A549 (cell line): Measurements from ENCODE around the gene AHCYL2. TPM values are rescaled to one million over a fixed set of nuclear protein-coding genes. Genes with fewer than 3 reads are reported as not detected.

ENCODE experiments used
- ATAC-seq, 2 experiments: fragments of 200-7000 bp in 1 of 2; fragments of >200 bp in 1 of 2; cut with Nextera tagmentation in 1 of 2; cut with Tn5 transposase in 1 of 2; 3 replicates each; pipeline versions ENCODE4 v1.8.0 to v1.9.1; 2018 to 2020; ENCODE audit warnings: mild to moderate bottlenecking in 1 of 2, moderate library complexity in 1 of 2
- CTCF ChIA-PET: fragments of 300-600 bp; sonication (Branson Sonifier 250); formaldehyde crosslinking; extraction: SDS; loops from one replicate; lab custom pipeline; 2021; ENCODE audit warnings: antibody characterized with exemption, inconsistent platforms; lab: Yijun Ruan, JAX
- POLR2A ChIA-PET: fragments of 350-600 bp; formaldehyde crosslinking; extraction: SDS; loops from one replicate; lab custom pipeline; 2021; ENCODE audit warnings: antibody characterized with exemption, inconsistent platforms; lab: Yijun Ruan, JAX
- DNase-seq, 2 experiments: peaks; one replicate each; pipeline versions ENCODE4 v3.0.0 to v3.0.0-alpha.2; 2011 to 2016; ENCODE audit warnings: low read depth in 1 of 2, low spot score in 1 of 2
- FAIRE-seq: peaks from 2 replicates; lab custom pipeline; 2011; peaks lifted over from hg19 to GRCh38; lab: Jason Lieb, UNC
- H3K27ac ChIP-seq, 2 experiments: fragments of >200 bp; sonication (Bioruptor Twin); formaldehyde crosslinking; 3 replicates each; pipeline ENCODE4 v1.5.1; 2016 to 2017
- H3K4me1 ChIP-seq: fragments of >200 bp; sonication (Bioruptor Twin); formaldehyde crosslinking; 3 replicates; pipeline ENCODE4 v1.6.1; 2016
- H3K4me2 ChIP-seq: fragments of >200 bp; sonication (Bioruptor Twin); formaldehyde crosslinking; 3 replicates; pipeline ENCODE4 v1.6.1; 2016
- H3K4me3 ChIP-seq: fragments of >200 bp; sonication (Bioruptor Twin); formaldehyde crosslinking; 3 replicates; pipeline ENCODE4 v1.5.1; 2016
- H3K9me3 ChIP-seq: fragments of >200 bp; sonication (Bioruptor Twin); formaldehyde crosslinking; 3 replicates; pipeline ENCODE4 v1.6.1; 2016
- ATOH8 ChIP-seq: fragments of 250-450 bp; sonication (Bioruptor Pico); IDR thresholded peaks from 2 replicates; pipeline ENCODE4 v1.5.0; 2020; ENCODE audit warnings: low read depth, mild to moderate bottlenecking, moderate library complexity
- BCL3 ChIP-seq: fragments of >200 bp; sonication (Bioruptor Twin); formaldehyde crosslinking; IDR thresholded peaks from 3 replicates; pipeline ENCODE4 v1.6.1; 2016
- BHLHE40 ChIP-seq: IDR thresholded peaks from 2 replicates; pipeline ENCODE4 v1.6.1; 2012; ENCODE audit warnings: low read depth, low read length, inconsistent platforms
- E2F6 ChIP-seq: IDR thresholded peaks from 2 replicates; pipeline ENCODE4 v1.6.1; 2012; ENCODE audit warnings: low read depth, borderline replicate concordance
- EHF ChIP-seq: fragments of 250-450 bp; sonication (Bioruptor Pico); IDR thresholded peaks from 2 replicates; pipeline ENCODE4 v1.5.0; 2020; ENCODE audit warnings: mild to moderate bottlenecking
- EP300 ChIP-seq, 2 experiments: fragments of >200 bp; sonication (Bioruptor Twin); formaldehyde crosslinking; IDR thresholded peaks; 2 replicates in 1 of 2; 3 replicates in 1 of 2; pipeline ENCODE4 v1.6.1; 2016 to 2017
- ESRRA ChIP-seq: fragments of 150-350 bp; IDR thresholded peaks from 2 replicates; pipeline ENCODE4 v1.6.1; 2014; ENCODE audit warnings: mild to moderate bottlenecking, low read length, borderline replicate concordance
- FOXS1 ChIP-seq: fragments of 250-450 bp; sonication (Bioruptor Pico); IDR thresholded peaks from 2 replicates; pipeline ENCODE4 v1.5.0; 2020; ENCODE audit warnings: mild to moderate bottlenecking, moderate library complexity
- HDAC2 ChIP-seq: fragments of 200-600 bp; sonication (generic); IDR thresholded peaks from 2 replicates; pipeline ENCODE4 v1.6.1; 2016
- HOXB13 ChIP-seq: fragments of 250-450 bp; sonication (Bioruptor Pico); IDR thresholded peaks from 2 replicates; pipeline ENCODE4 v1.5.0; 2020; ENCODE audit warnings: low read depth, mild to moderate bottlenecking, moderate library complexity
- HOXB5 ChIP-seq: fragments of 250-450 bp; sonication (Bioruptor Pico); IDR thresholded peaks from 2 replicates; pipeline ENCODE4 v1.5.0; 2020; ENCODE audit warnings: mild to moderate bottlenecking, moderate library complexity
- KDM5A ChIP-seq: fragments of 200-600 bp; sonication (generic); IDR thresholded peaks from 2 replicates; pipeline ENCODE4 v1.6.1; 2016; ENCODE audit warnings: antibody characterized with exemption, mild to moderate bottlenecking
- PHF8 ChIP-seq: fragments of 200-600 bp; sonication (generic); IDR thresholded peaks from 2 replicates; pipeline ENCODE4 v1.6.1; 2016; ENCODE audit warnings: low read depth, mild to moderate bottlenecking, antibody characterized with exemption, moderate library complexity, borderline replicate concordance
- POLR2A ChIP-seq: IDR thresholded peaks from 2 replicates; pipeline ENCODE4 v1.6.1; 2012; ENCODE audit warnings: mild to moderate bottlenecking, low read length
- RCOR1 ChIP-seq: fragments of 150-350 bp; IDR thresholded peaks from 2 replicates; pipeline ENCODE4 v1.6.1; 2014; ENCODE audit warnings: antibody characterized with exemption, low read length, low read depth
- REST ChIP-seq: fragments of 200-600 bp; sonication (generic); IDR thresholded peaks from 2 replicates; pipeline ENCODE4 v1.6.1; 2016; ENCODE audit warnings: antibody characterized with exemption, mild to moderate bottlenecking, moderate library complexity
- RNF2 ChIP-seq: fragments of 200-600 bp; sonication (generic); IDR thresholded peaks from 2 replicates; pipeline ENCODE4 v1.6.1; 2016; ENCODE audit warnings: low read depth, mild to moderate bottlenecking, antibody characterized with exemption, moderate library complexity, borderline replicate concordance
- SREBF2 ChIP-seq: fragments of 450-650 bp; IDR thresholded peaks from 2 replicates; pipeline ENCODE4 v1.6.1; 2014; ENCODE audit warnings: mild to moderate bottlenecking, moderate library complexity
- TFCP2L1 ChIP-seq: fragments of 250-450 bp; sonication (Bioruptor Pico); IDR thresholded peaks from 2 replicates; pipeline ENCODE4 v1.5.0; 2021; ENCODE audit warnings: mild to moderate bottlenecking
- TP53 ChIP-seq: fragments of 250-450 bp; sonication (Bioruptor Pico); IDR thresholded peaks from 2 replicates; pipeline ENCODE4 v1.5.0; 2021; ENCODE audit warnings: mild to moderate bottlenecking, moderate library complexity
- ZC3H11A ChIP-seq: fragments of 450-650 bp; IDR thresholded peaks from 2 replicates; pipeline ENCODE4 v1.6.1; 2014; ENCODE audit warnings: antibody characterized with exemption, mild to moderate bottlenecking
- ZFP36 ChIP-seq: fragments of 450-650 bp; IDR thresholded peaks from 2 replicates; pipeline ENCODE4 v1.6.1; 2014; ENCODE audit warnings: borderline replicate concordance; ENCODE audit not compliant: partially characterized antibody
- ZNF302 ChIP-seq: fragments of 250-450 bp; sonication (Bioruptor Pico); IDR thresholded peaks from 2 replicates; pipeline ENCODE4 v1.9.0; 2021; ENCODE audit warnings: inconsistent platforms, mild to moderate bottlenecking, moderate library complexity
- ZSCAN20 ChIP-seq: fragments of 250-450 bp; sonication (Bioruptor Pico); IDR thresholded peaks from 2 replicates; pipeline ENCODE4 v1.8.0; 2022; ENCODE audit warnings: mild to moderate bottlenecking, moderate library complexity
- WGBS: methylation state at CpG from one replicate; pipeline ENCODE4 v1.1.6; 2017; ENCODE audit errors: missing lambda C conversion rate; 5-methylcytosine and 5-hydroxymethylcytosine counted together
- polyA plus RNA-seq, 4 experiments: library from polyadenylated mRNA; depleted of rRNA in 3 of 4; stranded (reverse); fragments of >200 nt; fragmentation: RNase III in 1 of 4; extraction: RNeasy Plus Mini Kit Qiagen cat#74134 plus additional on column Dnase treatment in 1 of 4; gene quantifications; 2 replicates in 3 of 4; 3 replicates in 1 of 4; pipeline ENCODE4 v1.2.3, GENCODE V29; 2011 to 2017

AHCYL2 gene
- polyA plus RNA-seq, 2 of the 4 experiments (the other 2 are of a cell fraction), result 10.8 to 25.9 TPM

DNA sequence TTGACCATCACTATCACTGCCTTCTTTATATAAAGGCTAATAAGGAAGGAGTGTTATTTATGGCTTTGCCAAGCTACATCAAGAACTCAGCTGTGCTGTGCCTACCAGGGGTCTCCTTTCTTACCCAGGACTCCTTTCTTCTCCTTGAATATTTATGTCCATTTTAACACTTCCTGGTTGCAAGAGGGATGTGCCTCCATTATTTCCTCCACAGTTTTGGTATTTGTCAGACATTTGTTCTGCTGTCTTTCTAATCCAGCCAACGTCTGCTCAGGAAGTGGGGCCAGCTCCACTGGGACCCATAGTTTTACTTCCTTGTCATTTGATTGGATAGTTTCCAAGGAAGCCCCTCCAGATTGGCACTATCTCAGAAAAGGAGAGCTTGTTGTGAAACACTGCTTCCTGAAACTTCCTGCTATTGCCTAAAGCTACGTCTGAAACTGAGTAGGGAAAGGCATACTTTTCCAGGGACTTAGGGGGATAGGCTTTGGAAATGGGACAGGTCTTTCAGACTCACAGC, 202.8 kb downstream of the AHCYL2 start:
- ChIA-PET CTCF (interaction anchor here (1.2 kb wide), 2 partner anchors 19 to 209 kb away, joined by 3 read pairs; no protein-coding TSS in a partner anchor), POLR2A (no interaction called here)
- H3K4me3 ChIP-seq, result no peak overlapping the region
- no peak for TF ChIP-seq TFCP2L1 (CRISPR knock-in tag)
- TF ChIP-seq ZNF302 (CRISPR knock-in tag), result no peak
- no peak for TF ChIP-seq KDM5A
- no peak for TF ChIP-seq HOXB5
- no peak for TF ChIP-seq HOXB13 (CRISPR knock-in tag)
- no peak for TF ChIP-seq TP53
- TF ChIP-seq ZC3H11A, result no peak
- no peak for TF ChIP-seq ZSCAN20
- TF ChIP-seq POLR2A, result no peak
- no peak for TF ChIP-seq ATOH8 (CRISPR knock-in tag)
- no peak for TF ChIP-seq REST
- H3K4me1 ChIP-seq, result 0 out of 3 replicates have a peak, but pooled peaks cover 3% of the 10 kb centered on the region
- WGBS, result 70% methylated on average over 2 of the region's 2 CpGs
- H3K27ac ChIP-seq, result no peak overlapping the region
- ATAC-seq (no peak), DNase-seq (no peak), FAIRE-seq (no peak)
- H3K9me3 ChIP-seq, result no peaks in the 10 kb centered on the region
- H3K4me2 ChIP-seq, result no peak overlapping the region

GRCh38 chr7:129431911-129432643, 207.2 kb downstream of the AHCYL2 start:
- WGBS, result 74% methylated on average over 8 of the region's 8 CpGs
- no peak for TF ChIP-seq RCOR1
- no peak for TF ChIP-seq ESRRA
- no peak for TF ChIP-seq BCL3
- Histone ChIP-seq H3K4me1 (0 out of 3 replicates have a peak, but pooled peaks cover 3% of the 10 kb centered on the region), H3K4me2 (no peak overlapping the region), H3K27ac (no peak overlapping the region), H3K4me3 (no peak overlapping the region), H3K9me3 (no peaks in the 10 kb centered on the region)
- POLR2A ChIA-PET, result no interaction called here
- no peak for FAIRE-seq
- ATAC-seq, result no peak
- CTCF ChIA-PET, result interaction anchor here (1.4 to 2.6 kb wide), 3 partner anchors 13 to 65 kb away, joined by 4 to 14 read pairs (median 8); no protein-coding TSS in a partner anchor
- peak in 1 of 2 experiments; percentile 2 for DNase-seq

- CTCF ChIA-PET, result interaction anchor here (0.7 to 2.6 kb wide), 18 partner anchors 8 to 225 kb away, joined by 3 to 14 read pairs (median 4); no protein-coding TSS in a partner anchor
- FAIRE-seq, result no peak
- WGBS, result 0% methylated on average over 29 of the region's 75 CpGs
- TF ChIP-seq TP53 (no peak), EP300 (IDR thresholded peaks at IDR 0.05) (no peak), RNF2 (peak; percentile 90), SREBF2 (no peak), POLR2A (peak; percentile 37; the same call in 1 of the 2 replicates), E2F6 (peak; percentile 55; the same call in 1 of the 2 replicates), HOXB13 (CRISPR knock-in tag) (no peak), BHLHE40 (no peak), EHF (CRISPR knock-in tag) (no peak), FOXS1 (CRISPR knock-in tag) (no peak), ZFP36 (no peak), HDAC2 (no peak), PHF8 (peak; percentile 24; the same call in 1 of the 2 replicates)
Observed at GRCh38 chr7:129433847-129434674, 209.2 kb downstream of the AHCYL2 start, which contains the start of gene STRIP2. STRIP2 (plus strand) TSS chr7:129434432; CDS start chr7:129434473, 41 bp downstream.

More at GRCh38 chr7:129433847-129434674, 209.2 kb downstream of the AHCYL2 start, which contains the start of gene STRIP2:
- POLR2A ChIA-PET, result interaction anchor here (0.5 to 1.5 kb wide), 3 partner anchors 66 to 473 kb away, joined by 4 to 9 read pairs (median 5); no protein-coding TSS in a partner anchor
- Histone ChIP-seq H3K4me1 (peaks cover 12% of the 10 kb centered on the region), H3K4me2 (peak within 1 kb of the TSS; percentile 77), H3K4me3 (peak within 1 kb of the TSS; percentile 85), H3K9me3 (no peaks in the 10 kb centered on the region), H3K27ac (peak within 1 kb of the TSS; percentile 66 to 87)
- ATAC-seq (peak; percentile 93 to 96), DNase-seq (peak; percentile 70 to 94)
